ENCODE data around the gene CES4A. TPM values are rescaled to one million over a fixed set of nuclear protein-coding genes. Genes with fewer than 3 reads are reported as not detected.

The CES4A gene
- total RNA-seq, 1 donor from 2014 or later, result 0.11 TPM

DNA sequence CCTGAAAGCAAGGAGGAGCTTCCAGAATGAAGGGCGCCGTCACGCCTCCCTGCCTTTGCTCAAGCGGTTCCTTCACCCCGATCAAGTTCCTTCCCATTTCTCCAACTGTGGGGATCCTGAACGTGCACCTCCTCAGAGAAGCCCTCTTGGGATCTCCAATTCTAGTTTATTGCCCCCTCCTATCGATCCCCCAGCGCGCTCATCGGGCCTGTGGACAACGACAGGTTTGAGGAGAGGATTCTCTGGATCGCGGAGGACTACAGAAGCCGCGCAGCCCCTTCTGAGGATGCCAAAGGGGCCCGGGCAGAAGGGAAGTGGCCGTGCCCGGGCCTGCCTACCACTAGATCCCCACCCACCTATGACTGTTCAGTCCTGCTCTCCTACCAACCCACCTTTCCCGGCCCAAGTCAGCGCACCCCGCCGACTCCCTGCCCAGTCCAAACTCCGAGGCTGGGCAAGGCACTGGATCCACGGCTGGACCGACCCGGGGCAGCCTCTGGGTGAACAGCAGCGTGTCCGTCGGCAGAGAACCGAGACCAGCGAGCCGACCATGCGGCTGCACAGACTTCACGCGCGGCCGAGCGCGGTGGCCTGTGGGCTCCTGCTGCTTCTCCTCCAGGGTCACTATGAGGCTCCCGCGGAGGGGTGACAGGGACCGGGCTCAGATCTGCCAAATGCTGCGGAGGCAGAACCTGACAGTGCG, 40.1 kb upstream of the CES4A start:
- H3K36me3 ChIP-seq, result peaks cover 6 to 7% of the 10 kb centered on the region in 2 donors
- no peaks in the 10 kb centered on the region for H3K9me3 ChIP-seq
- peaks cover 0 to 12% of the 10 kb centered on the region in 2 donors for H3K4me1 ChIP-seq
- peak overlapping the region; percentile 56 to 64 for H3K4me3 ChIP-seq
- H3K27me3 ChIP-seq, result no peaks in the 10 kb centered on the region
- DNase-seq (ENCODE audit: low spot score in 2 of 2), result no peak
- intact Hi-C loops (cut with DNase I), result no loop called here
- TF ChIP-seq, protein P1, sequence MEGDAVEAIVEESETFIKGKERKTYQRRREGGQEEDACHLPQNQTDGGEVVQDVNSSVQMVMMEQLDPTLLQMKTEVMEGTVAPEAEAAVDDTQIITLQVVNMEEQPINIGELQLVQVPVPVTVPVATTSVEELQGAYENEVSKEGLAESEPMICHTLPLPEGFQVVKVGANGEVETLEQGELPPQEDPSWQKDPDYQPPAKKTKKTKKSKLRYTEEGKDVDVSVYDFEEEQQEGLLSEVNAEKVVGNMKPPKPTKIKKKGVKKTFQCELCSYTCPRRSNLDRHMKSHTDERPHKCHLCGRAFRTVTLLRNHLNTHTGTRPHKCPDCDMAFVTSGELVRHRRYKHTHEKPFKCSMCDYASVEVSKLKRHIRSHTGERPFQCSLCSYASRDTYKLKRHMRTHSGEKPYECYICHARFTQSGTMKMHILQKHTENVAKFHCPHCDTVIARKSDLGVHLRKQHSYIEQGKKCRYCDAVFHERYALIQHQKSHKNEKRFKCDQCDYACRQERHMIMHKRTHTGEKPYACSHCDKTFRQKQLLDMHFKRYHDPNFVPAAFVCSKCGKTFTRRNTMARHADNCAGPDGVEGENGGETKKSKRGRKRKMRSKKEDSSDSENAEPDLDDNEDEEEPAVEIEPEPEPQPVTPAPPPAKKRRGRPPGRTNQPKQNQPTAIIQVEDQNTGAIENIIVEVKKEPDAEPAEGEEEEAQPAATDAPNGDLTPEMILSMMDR (IDR thresholded peaks at IDR 0.05), result no peak
- no peak overlapping the region for H3K27ac ChIP-seq

DNA sequence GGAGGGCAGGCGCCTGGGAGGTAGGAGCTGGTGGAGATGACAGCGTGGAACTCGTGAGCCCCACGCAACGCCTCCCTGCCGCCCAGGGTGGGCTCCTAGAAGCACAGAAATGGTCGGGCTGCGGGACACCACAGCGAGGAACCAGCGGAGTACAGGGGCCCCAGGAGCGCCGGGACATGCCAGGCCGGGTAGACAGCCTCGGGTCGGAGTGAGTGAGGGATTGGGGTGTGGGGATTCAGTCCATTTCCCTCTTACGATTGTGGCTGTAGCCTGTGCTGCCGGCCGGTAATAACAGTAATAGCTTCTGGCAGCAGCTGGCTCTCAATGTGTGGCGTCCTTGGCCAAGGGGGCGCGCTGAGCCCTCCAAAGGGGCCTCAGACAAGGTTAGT, 39.6 kb upstream of the CES4A start:
- peak overlapping the region; percentile 56 to 64 for H3K4me3 ChIP-seq
- H3K9me3 ChIP-seq, result no peaks in the 10 kb centered on the region
- DNase-seq (ENCODE audit: low spot score in 2 of 2), result no peak
- peaks cover 0 to 12% of the 10 kb centered on the region in 2 donors for H3K4me1 ChIP-seq
- no peak overlapping the region for H3K27ac ChIP-seq
- H3K36me3 ChIP-seq, result peaks cover under 1 to 1% of the 10 kb centered on the region in 2 donors
- H3K27me3 ChIP-seq, result no peaks in the 10 kb centered on the region
- intact Hi-C loops (cut with DNase I), result no loop called here
- TF ChIP-seq, protein P1 (IDR thresholded peaks at IDR 0.05), result no peak

DNA sequence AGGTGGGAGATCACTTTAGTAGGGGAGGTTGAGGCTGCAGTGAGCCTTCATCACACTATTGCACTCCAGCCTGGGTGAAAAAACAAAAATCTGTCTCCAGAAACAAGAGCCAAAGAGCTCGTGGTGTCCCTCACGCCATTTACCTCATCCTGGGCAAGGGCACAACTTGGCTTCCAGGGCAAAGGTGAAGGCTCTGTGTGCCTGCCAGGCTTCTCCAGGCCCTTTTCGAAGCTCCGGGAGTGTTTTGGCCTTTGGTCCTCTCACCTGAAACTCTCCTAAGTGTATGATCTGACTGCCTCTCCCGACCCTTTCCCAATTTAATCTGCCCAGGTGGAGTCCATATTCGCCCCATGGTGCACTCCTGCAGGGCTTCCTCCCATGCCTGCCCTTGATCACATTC, 38.9 kb upstream of the CES4A start:
- intact Hi-C loops (cut with DNase I), result no loop called here

DNA sequence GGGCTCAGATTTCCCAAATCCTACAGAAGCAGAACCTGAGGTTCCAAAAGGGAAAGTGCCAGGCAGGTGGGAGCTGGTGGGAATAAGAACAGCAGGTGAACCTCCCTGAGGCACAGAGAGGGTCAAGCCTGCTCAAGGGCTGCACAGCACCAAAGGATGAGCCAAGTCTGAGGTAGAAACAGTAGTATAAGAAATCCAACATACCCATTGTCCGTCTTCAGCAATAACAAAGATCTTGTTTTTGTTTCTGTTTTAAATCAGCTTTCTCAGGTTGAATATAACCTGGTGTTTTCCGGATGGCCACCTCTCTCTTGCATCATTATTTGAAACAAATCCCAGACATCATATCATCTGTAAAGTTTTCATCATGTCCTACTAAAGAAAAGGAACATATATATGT, 38.0 kb upstream of the CES4A start:
- Histone ChIP-seq H3K9me3 (no peaks in the 10 kb centered on the region), H3K4me3 (no peak overlapping the region), H3K4me1 (peaks cover 0 to 12% of the 10 kb centered on the region in 2 donors), H3K36me3 (no peaks in the 10 kb centered on the region), H3K27me3 (no peaks in the 10 kb centered on the region), H3K27ac (no peak overlapping the region)
- TF ChIP-seq, protein P1 (IDR thresholded peaks at IDR 0.05), result no peak
- no peak for DNase-seq (ENCODE audit: low spot score in 2 of 2)
- intact Hi-C loops (cut with DNase I), result no loop called here

More for the DNA sequence above, 38.9 kb upstream of the CES4A start:
- no peak overlapping the region for H3K27ac ChIP-seq
- TF ChIP-seq, protein P1 (IDR thresholded peaks at IDR 0.05), result no peak
- no peak for DNase-seq (ENCODE audit: low spot score in 2 of 2)
- H3K9me3 ChIP-seq, result no peaks in the 10 kb centered on the region
- H3K27me3 ChIP-seq, result no peaks in the 10 kb centered on the region
- peaks cover 0 to 12% of the 10 kb centered on the region in 2 donors for H3K4me1 ChIP-seq
- no peaks in the 10 kb centered on the region for H3K36me3 ChIP-seq
- no peak overlapping the region for H3K4me3 ChIP-seq

DNA sequence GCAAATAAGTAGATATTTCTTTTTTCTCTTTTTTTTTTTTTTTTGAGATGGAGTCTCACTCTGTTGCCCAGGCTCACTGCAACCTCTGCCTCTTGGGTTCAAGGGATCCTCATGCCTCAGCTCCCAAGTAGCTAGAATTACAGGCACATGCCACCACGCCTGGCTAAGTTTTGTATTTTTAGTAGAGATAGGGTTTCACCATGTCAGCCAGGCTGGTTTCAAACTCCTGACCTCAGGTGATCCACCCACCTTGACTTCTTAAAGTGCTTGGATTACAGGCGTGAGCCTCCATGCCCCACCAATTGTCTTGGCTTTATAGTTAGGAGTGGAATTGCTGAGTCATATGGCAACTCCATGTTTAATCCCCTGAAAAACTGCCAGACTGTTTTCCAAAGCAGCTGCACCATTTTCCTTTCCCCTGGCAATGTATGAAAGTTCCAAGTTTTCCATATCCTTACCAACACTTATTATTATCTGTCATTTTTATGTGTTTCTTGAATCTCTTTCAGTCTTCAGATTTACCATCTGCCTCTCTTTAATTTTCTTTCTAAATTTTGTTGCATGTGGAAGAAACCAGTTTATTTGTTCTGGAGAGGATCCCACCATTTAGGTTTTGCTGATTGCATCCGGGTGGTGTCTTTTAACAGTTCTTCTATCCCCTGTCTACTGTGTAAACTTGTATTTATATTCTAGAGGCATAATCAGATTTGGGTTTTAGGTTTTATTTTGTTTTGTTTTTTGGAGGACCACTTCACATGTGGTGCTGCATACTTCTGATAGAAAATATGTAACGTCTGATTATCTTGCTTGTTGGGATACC, 37.2 kb upstream of the CES4A start:
- Histone ChIP-seq H3K4me3 (no peak overlapping the region), H3K4me1 (peaks cover 0 to 12% of the 10 kb centered on the region in 2 donors), H3K27me3 (no peaks in the 10 kb centered on the region), H3K36me3 (no peaks in the 10 kb centered on the region), H3K27ac (no peak overlapping the region), H3K9me3 (no peaks in the 10 kb centered on the region)
- intact Hi-C loops (cut with DNase I), result no loop called here
- DNase-seq (ENCODE audit: low spot score in 2 of 2), result no peak
- TF ChIP-seq, protein P1 (IDR thresholded peaks at IDR 0.05), result no peak

All from ascending aorta (tissue), 2 donors.